Kidney epithelial cell (primary cell): ENCODE measurements around the gene CCDC179. TPM values are rescaled to one million over a fixed set of nuclear protein-coding genes. Genes with fewer than 3 reads are reported as not detected.

Source experiments
- DNase-seq: peaks from one replicate; pipeline ENCODE4 v3.0.0-alpha.2; 2010; ENCODE audit warnings: low read depth
- H3K27me3 ChIP-seq: 2 replicates; pipeline ENCODE4 v1.6.0; 2011; ENCODE audit warnings: low read length; ENCODE audit not compliant: control insufficient read depth, insufficient read depth
- H3K36me3 ChIP-seq: 2 replicates; pipeline ENCODE4 v1.5.1; 2011; ENCODE audit warnings: low read length; ENCODE audit not compliant: control insufficient read depth, insufficient read depth
- H3K4me3 ChIP-seq: 2 replicates; pipeline ENCODE4 v1.5.1; 2011; ENCODE audit warnings: low read depth, mild to moderate bottlenecking, control low read depth, low read length
- total RNA-seq: library from RNA; depleted of rRNA; stranded (reverse); fragments of >200 nt; gene quantifications from 2 replicates; pipeline ENCODE4 v1.2.3, GENCODE V29; 2015
- TF ChIP-seq, protein P1 (sequence below): IDR thresholded peaks from 2 replicates; pipeline ENCODE4 v1.5.1; 2011; ENCODE audit warnings: mild to moderate bottlenecking, moderate library complexity, low read length, control low read depth, inconsistent platforms; ENCODE audit not compliant: insufficient read depth, poor library complexity, severe bottlenecking

Gene CCDC179
- total RNA-seq, 1 donor from 2014 or later = not detected

GRCh38 chr11:22859756-22860155 lies 518 bp downstream of the CCDC179 start:
- no peaks in the 10 kb centered on the region for H3K36me3 ChIP-seq
- TF ChIP-seq, protein P1, sequence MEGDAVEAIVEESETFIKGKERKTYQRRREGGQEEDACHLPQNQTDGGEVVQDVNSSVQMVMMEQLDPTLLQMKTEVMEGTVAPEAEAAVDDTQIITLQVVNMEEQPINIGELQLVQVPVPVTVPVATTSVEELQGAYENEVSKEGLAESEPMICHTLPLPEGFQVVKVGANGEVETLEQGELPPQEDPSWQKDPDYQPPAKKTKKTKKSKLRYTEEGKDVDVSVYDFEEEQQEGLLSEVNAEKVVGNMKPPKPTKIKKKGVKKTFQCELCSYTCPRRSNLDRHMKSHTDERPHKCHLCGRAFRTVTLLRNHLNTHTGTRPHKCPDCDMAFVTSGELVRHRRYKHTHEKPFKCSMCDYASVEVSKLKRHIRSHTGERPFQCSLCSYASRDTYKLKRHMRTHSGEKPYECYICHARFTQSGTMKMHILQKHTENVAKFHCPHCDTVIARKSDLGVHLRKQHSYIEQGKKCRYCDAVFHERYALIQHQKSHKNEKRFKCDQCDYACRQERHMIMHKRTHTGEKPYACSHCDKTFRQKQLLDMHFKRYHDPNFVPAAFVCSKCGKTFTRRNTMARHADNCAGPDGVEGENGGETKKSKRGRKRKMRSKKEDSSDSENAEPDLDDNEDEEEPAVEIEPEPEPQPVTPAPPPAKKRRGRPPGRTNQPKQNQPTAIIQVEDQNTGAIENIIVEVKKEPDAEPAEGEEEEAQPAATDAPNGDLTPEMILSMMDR = no peak

DNA sequence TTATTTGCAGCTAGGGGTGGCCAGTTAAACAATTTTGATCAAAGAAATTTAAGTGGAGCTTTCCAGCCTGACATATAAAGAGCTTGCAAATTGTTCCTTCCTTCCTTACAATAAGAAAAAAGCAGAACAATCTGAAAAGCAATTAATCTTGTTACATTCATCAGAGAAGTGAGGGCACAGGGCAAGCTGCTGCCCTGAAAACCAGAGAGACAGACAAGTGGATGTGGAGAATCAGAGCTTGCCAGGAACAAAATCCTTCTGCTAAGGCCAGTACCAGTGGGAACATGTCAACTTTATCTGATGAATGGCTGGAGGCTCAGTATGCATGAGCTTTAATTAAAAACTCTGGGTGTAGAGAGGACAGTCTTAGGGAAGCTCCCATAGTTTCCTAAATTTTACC lies 8.8 kb downstream of the CCDC179 start:
- H3K36me3 ChIP-seq = no peaks in the 10 kb centered on the region
- no peak for DNase-seq
- no peak overlapping the region for H3K4me3 ChIP-seq
- no peaks in the 10 kb centered on the region for H3K27me3 ChIP-seq
- TF ChIP-seq, protein P1 = no peak

More at GRCh38 chr11:22859756-22860155, 518 bp downstream of the CCDC179 start:
- Histone ChIP-seq H3K27me3 (no peaks in the 10 kb centered on the region), H3K4me3 (no peak overlapping the region)
- DNase-seq = no peak

DNA sequence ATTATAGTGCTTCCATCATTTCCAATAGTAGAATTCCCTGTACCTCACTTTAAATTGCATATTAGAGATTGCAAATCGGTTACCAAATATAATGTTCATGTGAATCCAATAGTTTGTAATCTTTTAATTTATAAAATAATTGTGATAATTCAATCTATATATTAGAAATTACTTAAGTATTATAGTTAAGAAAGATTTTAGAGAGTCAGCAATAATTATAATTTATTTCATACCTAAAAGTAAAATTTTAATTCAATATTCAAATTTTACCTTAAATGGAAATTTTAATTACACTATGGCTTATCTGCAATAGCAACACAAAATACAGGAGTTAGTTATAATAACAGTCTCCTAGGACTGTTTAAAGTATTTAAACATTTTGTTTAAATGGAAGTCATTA lies 13.5 kb downstream of the CCDC179 start:
- TF ChIP-seq, protein P1 = no peak
- Histone ChIP-seq H3K4me3 (no peak overlapping the region), H3K36me3 (no peaks in the 10 kb centered on the region), H3K27me3 (no peaks in the 10 kb centered on the region)
- DNase-seq = no peak

DNA sequence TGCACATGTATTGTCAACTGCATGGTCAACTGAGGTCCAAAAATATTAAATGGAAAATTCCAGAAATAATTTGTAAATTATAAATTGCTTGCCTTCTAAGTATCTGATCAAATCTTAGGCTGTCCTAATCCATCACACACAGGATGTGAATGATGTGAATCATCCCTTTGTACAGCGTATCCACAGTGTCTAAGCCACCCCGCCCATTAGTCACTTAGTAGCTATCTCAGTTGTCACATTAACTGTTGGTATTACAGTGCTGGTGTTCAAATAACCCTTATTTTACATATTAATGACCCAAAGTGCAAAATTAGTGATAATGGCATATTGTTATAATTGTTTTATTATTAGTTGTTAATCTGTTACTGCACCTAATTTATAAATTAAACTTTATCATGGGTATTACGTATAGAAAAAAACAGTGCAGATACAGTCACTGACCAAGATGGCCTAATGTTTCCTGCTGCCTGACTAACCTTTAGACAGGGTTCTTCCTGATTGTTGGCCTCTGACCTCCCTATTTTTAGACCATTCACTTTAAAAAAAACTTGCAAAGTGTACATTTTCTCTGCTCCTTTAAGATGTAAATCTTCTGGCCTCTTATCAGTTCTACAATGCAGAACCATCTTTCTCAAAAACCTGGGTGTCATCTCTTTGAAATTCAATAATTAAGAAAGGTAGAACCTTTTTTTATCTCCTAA lies 27.8 kb downstream of the CCDC179 start:
- peak; percentile 2 for DNase-seq

DNA sequence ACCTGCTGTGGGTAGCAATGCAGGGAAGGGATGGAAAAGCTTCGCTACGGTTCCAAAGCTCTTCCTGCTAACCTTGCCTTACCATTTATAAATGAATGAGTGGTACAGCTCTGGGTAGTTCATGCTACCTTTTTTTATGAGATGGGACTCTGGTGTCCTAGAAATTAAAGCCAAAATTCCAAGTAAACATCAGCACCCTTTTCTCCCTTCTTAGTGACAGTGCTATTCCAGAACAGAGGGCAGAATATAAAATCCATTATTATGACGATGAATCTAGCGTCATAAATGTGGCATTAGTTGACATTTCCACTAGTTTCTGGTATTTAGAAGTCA lies 30.2 kb downstream of the CCDC179 start:
- Histone ChIP-seq H3K27me3 (no peaks in the 10 kb centered on the region), H3K4me3 (peak overlapping the region; percentile 12), H3K36me3 (no peaks in the 10 kb centered on the region)
- no peak for DNase-seq
- TF ChIP-seq, protein P1 = no peak

More for the DNA sequence above, 27.8 kb downstream of the CCDC179 start:
- H3K4me3 ChIP-seq = no peak overlapping the region
- no peaks in the 10 kb centered on the region for H3K27me3 ChIP-seq
- no peaks in the 10 kb centered on the region for H3K36me3 ChIP-seq
- TF ChIP-seq, protein P1 = no peak
